Measurements from ENCODE around the gene CLASRP. TPM values are rescaled to one million over a fixed set of nuclear protein-coding genes. Genes with fewer than 3 reads are reported as not detected.

Gene CLASRP
- total and polyA plus RNA-seq, 5 donors, result 34.3 to 36.8 (median 36.7) TPM

DNA sequence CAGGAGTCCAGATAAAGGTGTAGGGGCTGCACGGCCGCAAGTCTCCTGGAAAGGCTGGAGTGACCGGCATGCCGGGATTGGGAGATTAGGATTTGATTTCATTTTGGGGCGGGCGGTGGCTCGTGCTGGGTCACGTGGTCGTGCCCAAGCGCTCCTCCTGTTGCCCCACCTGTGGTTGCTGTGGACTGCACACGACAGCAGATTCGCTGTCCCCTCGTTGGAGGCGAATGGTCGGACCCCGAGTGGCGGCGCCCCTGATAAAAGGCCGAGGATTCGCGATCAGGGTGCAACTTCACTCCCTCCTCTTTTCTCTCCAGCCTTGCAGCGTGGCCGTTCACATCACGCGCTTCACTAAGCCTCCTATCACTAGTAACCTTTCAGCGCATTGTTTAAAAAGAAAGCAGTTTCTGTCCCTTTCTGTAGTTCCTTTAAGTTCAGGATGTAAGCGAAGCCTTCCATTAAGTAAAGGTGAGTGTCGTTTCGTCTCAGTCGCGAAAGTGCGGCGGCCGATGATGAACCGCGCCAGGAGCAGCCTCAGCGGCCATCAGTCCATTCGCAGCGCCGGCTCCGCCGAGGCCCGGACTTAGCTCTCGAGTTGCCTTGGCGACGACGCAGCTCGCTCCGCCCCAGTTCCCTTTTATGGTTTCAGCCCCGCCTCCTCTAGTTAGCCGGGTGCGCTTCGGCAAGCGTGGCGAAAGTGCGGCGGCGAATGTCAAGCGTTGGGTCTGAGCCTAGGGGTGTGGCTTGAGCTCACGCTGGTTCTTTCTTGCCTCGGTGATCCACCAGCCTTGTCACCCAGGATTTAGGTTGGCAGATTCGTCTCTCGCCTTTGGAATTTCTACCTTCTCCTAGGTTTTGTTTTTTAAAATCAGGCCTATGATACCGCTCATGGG is 52.4 kb downstream of the CLASRP start:
- 7% methylated on average over 64 of the region's 64 CpGs for WGBS
- Histone ChIP-seq H3K27ac (ENCODE audit: low read length) (peak overlapping the region; percentile 83), H3K4me3 (ENCODE audit: low read length) (peak overlapping the region; percentile 75), H3K4me1 (ENCODE audit: control insufficient read depth, insufficient read depth, low read length) (peaks cover 4% of the 10 kb centered on the region), H3K9me3 (ENCODE audit: control insufficient read depth, low read length) (no peaks in the 10 kb centered on the region), H3K27me3 (ENCODE audit: control insufficient read depth, insufficient read depth) (no peaks in the 10 kb centered on the region)
- intact Hi-C loops (cut with DNase I), result no loop called here
- peak; percentile 98 to 100 (median 99) for DNase-seq
- peak; percentile 93 to 94 for ATAC-seq

DNA sequence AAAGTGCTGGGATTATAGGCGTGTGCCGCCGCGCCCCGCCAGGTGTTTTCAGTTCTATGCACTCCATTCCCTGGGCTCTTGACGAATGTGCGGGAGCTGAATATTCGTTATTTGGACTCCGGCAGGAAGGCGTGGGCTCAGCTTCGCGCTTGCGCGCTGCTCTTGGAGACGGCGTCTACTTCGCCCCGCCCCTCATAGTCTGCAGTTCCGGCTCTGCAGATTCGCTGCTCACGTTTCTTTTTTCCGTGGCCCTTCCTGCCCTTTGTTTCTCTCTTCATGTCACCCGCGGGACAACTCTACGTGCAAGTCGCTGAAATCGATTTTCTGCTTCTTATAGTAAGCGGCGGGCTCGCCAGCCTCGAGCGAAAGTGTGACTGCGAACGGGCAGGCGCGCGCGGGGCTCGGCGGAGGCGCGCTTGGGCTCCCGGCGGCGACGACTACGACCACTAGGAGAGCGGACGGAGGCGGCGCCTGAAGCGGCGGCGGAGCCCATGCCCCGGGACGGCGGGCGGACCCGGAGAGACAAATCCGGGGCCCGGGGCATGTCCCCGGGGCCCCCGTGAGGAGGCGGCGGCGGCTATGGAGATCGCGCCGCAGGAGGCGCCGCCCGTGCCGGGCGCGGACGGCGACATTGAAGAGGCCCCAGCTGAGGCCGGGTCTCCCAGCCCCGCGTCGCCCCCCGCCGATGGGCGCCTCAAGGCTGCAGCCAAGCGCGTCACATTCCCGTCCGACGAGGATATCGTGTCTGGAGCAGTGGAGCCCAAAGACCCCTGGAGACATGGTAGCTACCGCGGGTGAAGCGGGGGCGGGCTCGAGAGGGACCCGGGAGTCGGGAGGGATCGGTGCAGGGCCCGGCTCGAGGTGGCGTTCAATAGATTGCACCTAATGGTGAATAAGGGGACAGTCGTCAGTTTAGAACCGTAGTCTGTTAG is 54.2 kb downstream of the CLASRP start, which contains the start of gene PPP1R37:
Gene PPP1R37 (plus strand): TSS at position 433 of the 932 bp plus-strand sequence. CDS start 147 bp downstream, at position 580.
- intact Hi-C loops (cut with DNase I), result no loop called here
- WGBS, result under 1% methylated on average over 103 of the region's 103 CpGs
- Histone ChIP-seq H3K9me3 (ENCODE audit: control insufficient read depth, low read length) (no peaks in the 10 kb centered on the region), H3K4me3 (ENCODE audit: low read length) (peak within 1 kb of the TSS; percentile 75), H3K27me3 (ENCODE audit: control insufficient read depth, insufficient read depth) (no peaks in the 10 kb centered on the region), H3K27ac (ENCODE audit: low read length) (peak within 1 kb of the TSS; percentile 88), H3K4me1 (ENCODE audit: control insufficient read depth, insufficient read depth, low read length) (peaks cover 8% of the 10 kb centered on the region)
- peak; percentile 88 to 90 for ATAC-seq
- DNase-seq, result peak; percentile 95 to 97 (median 97)

DNA sequence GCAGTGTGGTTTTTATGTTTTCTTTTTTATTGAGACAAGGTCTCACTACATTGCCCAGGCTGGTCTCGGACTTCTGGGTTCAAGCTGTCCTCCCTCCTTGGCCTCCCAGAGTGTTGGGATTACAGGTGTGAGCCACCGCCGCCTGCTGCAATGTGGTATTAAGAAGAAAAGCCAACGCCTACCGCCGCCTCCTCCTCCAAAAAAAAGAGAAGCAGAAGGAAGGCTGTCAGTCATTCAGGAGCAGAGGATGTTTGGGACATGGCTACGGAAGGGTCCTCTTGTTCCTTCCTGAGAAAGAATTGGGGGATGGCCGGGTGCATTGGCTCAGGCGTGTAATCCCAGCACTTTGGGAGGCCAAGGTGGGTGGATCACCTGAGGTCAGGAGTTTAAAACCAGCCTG is 55.3 kb downstream of the CLASRP start:
- H3K4me1 ChIP-seq (ENCODE audit: control insufficient read depth, insufficient read depth, low read length), result peaks cover 15% of the 10 kb centered on the region
- H3K4me3 ChIP-seq (ENCODE audit: low read length), result peak overlapping the region; percentile 75
- ATAC-seq (no peak), DNase-seq (no peak)
- H3K9me3 ChIP-seq (ENCODE audit: control insufficient read depth, low read length), result no peaks in the 10 kb centered on the region
- no peak overlapping the region for H3K27ac ChIP-seq (ENCODE audit: low read length)
- no peaks in the 10 kb centered on the region for H3K27me3 ChIP-seq (ENCODE audit: control insufficient read depth, insufficient read depth)
- WGBS, result 67% methylated on average over 9 of the region's 9 CpGs
- intact Hi-C loops (cut with DNase I), result no loop called here

DNA sequence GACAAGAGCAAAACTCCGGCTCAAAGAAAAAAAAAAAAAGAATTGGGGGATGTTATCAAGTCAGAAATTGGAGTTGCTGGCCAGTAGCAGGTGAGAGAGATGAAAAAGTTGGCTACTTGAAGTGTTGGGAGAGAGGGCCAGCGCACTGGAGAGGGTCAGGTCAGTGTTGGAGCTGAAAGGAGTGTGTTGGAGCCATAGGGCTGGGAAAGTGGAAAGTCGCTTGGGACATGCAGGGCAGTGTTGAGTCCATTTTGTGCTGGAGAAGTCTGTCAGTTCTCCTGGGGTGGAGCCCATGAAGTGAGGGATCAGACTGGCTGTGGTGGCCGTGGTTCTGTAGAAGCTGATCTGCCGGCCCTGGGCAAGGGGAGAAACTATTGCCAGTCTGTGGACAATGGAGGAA is 55.9 kb downstream of the CLASRP start:
- ATAC-seq (no peak), DNase-seq (no peak)
- Histone ChIP-seq H3K27me3 (ENCODE audit: control insufficient read depth, insufficient read depth) (no peaks in the 10 kb centered on the region), H3K9me3 (ENCODE audit: control insufficient read depth, low read length) (no peaks in the 10 kb centered on the region), H3K27ac (ENCODE audit: low read length) (no peak overlapping the region), H3K4me3 (ENCODE audit: low read length) (no peak overlapping the region), H3K4me1 (ENCODE audit: control insufficient read depth, insufficient read depth, low read length) (peaks cover 15% of the 10 kb centered on the region)
- 74% methylated on average over 5 of the region's 5 CpGs for WGBS
- intact Hi-C loops (cut with DNase I), result no loop called here

DNA sequence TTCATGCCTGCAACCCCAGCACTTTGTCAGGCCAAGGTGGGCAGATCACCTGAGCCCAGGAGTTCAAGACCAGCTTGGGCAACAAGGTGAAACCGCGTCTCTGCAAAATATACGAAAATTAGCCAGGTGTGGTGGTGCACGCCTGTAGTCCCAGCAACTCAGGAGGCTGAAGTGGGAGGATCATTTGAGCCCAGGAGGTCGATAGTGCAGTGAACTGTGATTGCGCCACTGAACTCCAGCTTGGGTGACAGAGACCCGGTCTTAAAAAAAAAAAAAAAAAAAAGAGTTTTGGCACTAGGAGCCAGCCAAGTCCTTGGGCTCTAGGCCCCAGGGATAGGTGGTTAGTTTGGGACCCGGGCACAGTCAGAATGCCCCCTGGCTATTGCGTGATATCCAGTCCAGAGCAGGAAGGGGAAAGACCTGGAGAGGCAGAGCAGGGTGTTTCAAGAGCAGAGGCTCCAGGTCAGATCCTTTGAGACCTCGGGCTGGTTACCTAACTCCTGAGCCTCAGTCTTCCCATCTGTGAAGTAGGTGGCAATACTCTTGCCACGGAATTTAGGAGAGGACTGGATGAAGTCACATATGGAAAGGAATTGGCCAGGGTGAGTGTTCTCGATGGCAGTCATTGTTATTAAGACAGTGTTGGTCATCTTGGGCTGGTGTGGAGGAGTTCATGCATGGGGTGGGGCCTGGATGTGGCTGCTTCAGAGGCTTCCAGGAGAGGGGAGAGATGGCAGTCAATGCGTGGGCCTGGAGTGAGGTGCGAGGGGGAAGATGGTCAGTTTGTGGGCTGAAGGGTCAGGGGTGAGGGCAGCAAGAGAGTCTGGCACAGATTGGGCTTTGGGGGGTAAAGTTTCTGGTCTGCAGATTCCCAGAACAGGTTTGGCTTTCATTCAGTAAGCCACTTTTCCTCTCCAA is 56.9 kb downstream of the CLASRP start:
- Histone ChIP-seq H3K9me3 (ENCODE audit: control insufficient read depth, low read length) (no peaks in the 10 kb centered on the region), H3K27me3 (ENCODE audit: control insufficient read depth, insufficient read depth) (no peaks in the 10 kb centered on the region), H3K27ac (ENCODE audit: low read length) (no peak overlapping the region), H3K4me3 (ENCODE audit: low read length) (no peak overlapping the region), H3K4me1 (ENCODE audit: control insufficient read depth, insufficient read depth, low read length) (peaks cover 18% of the 10 kb centered on the region)
- no peak for ATAC-seq
- 89% methylated on average over 14 of the region's 14 CpGs for WGBS
- intact Hi-C loops (cut with DNase I), result no loop called here
- DNase-seq, result no peak

DNA sequence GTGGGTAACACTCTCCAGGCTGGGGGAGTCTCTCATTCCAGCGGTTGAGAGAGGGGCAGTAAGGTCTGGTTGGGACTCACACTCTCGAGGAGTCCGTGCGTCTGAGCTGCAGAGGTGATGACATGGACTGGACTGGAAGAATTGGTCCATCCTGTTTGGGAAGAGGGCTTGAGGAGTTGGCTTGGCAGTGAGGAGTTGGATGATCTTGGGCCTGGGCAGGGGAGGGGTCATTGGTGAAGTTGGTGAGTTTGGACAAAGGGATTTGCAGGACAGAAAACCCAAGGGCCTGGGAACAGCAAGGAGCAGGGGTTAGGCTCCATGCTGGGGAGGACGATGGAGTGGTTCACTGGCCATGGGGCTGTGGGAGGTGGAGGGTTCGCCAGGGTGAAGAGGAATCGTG is 57.9 kb downstream of the CLASRP start:
- Histone ChIP-seq H3K9me3 (ENCODE audit: control insufficient read depth, low read length) (no peaks in the 10 kb centered on the region), H3K27me3 (ENCODE audit: control insufficient read depth, insufficient read depth) (no peaks in the 10 kb centered on the region), H3K27ac (ENCODE audit: low read length) (no peak overlapping the region), H3K4me3 (ENCODE audit: low read length) (no peak overlapping the region), H3K4me1 (ENCODE audit: control insufficient read depth, insufficient read depth, low read length) (peaks cover 18% of the 10 kb centered on the region)
- ATAC-seq (no peak), DNase-seq (no peak)
- intact Hi-C loops (cut with DNase I), result no loop called here
- WGBS, result 79% methylated on average over 7 of the region's 7 CpGs

DNA sequence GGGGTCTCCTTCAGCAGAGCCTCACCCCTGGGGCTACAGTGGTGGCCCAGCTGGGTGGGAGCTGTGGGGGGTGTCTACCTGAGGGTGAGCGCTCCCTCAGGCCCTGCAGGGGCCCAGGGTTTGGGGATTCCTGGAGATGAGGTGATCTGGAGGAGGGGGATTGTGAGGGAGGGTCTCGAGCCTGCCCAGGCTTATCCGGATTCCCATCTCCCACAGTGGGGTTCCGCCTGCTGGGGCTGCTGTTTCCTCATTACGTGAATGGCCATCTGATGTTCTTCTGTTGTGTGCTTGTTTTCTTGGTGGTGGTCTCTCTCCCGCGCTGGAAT is 58.6 kb downstream of the CLASRP start:
- 83% methylated on average over 7 of the region's 7 CpGs for WGBS
- DNase-seq (no peak), ATAC-seq (no peak)
- no peak overlapping the region for H3K4me3 ChIP-seq (ENCODE audit: low read length)
- H3K27me3 ChIP-seq (ENCODE audit: control insufficient read depth, insufficient read depth), result no peaks in the 10 kb centered on the region
- peaks cover 18% of the 10 kb centered on the region for H3K4me1 ChIP-seq (ENCODE audit: control insufficient read depth, insufficient read depth, low read length)
- H3K9me3 ChIP-seq (ENCODE audit: control insufficient read depth, low read length), result no peaks in the 10 kb centered on the region
- peak overlapping the region; percentile 86 for H3K27ac ChIP-seq (ENCODE audit: low read length)
- intact Hi-C loops (cut with DNase I), result no loop called here

DNA sequence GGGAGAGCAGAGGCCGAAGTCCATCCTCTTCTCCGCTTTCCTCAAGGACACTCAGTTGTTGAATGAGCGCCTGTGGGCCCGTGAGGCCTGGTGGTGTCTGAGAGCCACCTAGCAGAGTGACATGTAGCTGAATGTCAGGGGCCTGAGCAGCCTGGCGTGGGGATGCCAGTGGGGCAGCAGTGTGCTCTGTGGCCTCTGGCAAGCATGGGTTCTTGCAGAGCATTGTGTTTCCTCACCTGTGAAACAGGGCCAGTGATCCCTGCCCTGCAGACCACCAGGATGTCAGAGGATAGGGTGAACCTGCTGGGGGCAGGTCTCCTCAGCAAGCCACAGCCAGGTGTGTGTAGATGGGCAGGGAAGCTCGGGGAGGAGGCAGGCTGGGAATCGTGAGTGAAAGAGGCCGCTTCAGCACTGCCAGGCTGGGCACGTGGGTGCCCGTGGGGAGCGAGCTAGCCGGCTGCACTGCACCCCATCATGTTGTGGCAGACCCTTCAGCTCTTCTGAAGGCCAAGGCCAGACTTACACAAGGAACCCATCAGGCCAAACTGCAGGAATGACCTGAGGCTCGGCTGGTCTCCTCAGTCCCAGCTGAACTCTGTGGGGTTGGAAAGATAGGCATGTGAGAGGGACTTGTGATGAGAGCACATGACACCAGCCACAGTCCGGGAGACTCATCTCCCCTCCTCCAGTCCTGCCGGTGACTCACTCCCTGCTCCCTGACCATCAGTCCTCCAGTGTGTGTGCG is 59.1 kb downstream of the CLASRP start:
- DNase-seq, result peak; percentile 66 to 72 (median 68)
- H3K4me3 ChIP-seq (ENCODE audit: low read length), result no peak overlapping the region
- ATAC-seq, result peak; percentile 68 to 80
- 54% methylated on average over 16 of the region's 16 CpGs for WGBS
- intact Hi-C loops (cut with DNase I), result no loop called here
- no peaks in the 10 kb centered on the region for H3K9me3 ChIP-seq (ENCODE audit: control insufficient read depth, low read length)
- peak overlapping the region; percentile 86 for H3K27ac ChIP-seq (ENCODE audit: low read length)
- no peaks in the 10 kb centered on the region for H3K27me3 ChIP-seq (ENCODE audit: control insufficient read depth, insufficient read depth)
- H3K4me1 ChIP-seq (ENCODE audit: control insufficient read depth, insufficient read depth, low read length), result peaks cover 21% of the 10 kb centered on the region

DNA sequence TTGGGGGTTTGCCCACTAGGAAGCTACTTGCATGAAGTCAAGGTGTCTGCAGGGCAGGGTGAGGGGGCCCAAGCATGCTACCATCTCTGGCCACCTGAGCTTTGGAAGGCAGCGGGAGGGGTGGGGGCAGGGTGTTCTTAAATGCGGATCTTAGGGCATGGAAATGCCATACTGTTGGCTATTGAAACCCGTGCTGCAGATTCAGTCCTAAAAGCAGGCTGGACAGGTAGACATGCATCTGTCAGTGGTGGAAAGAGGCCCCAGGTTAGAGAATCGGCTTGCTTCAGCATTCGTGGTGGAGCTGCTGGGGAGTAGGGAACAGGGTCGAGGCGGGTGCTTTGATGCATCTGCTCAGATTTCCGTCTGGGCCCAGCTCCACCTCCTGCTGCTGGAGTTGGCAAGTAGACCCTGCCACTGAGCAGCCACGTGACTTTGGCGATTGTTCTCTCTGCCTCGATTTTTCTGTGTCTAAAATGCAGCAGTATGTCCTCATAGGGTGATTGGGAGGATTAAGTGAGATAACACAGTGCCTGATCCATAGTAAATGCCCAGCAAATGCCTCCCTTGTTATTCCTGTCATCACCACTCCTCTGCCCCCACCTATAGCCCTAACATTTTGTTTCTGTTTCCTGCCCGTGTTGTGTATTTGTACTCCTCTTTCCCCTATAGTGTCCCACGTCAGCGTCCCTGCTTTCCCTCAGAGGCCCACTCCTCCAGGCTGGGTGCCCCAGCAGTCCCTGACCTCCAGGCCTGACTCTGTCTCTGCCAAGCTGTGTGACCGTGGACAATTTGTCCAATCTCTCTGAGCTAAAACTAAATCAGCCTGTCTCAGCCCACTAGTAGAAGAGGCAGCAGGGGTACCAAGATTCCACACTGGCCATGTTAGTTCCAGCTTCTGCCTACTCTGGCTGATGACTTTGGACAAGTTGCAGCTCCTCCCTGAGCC is 59.9 kb downstream of the CLASRP start:
- DNase-seq (peak; percentile 53 to 80 (median 76)), ATAC-seq (peak; percentile 32 to 49)
- no peaks in the 10 kb centered on the region for H3K27me3 ChIP-seq (ENCODE audit: control insufficient read depth, insufficient read depth)
- peaks cover 26% of the 10 kb centered on the region for H3K4me1 ChIP-seq (ENCODE audit: control insufficient read depth, insufficient read depth, low read length)
- H3K9me3 ChIP-seq (ENCODE audit: control insufficient read depth, low read length), result no peaks in the 10 kb centered on the region
- no peak overlapping the region for H3K4me3 ChIP-seq (ENCODE audit: low read length)
- WGBS, result 30% methylated on average over 15 of the region's 15 CpGs
- peak overlapping the region; percentile 49 for H3K27ac ChIP-seq (ENCODE audit: low read length)
- intact Hi-C loops (cut with DNase I), result no loop called here

All from right cardiac atrium (tissue), 5 donors.